DOHH2 (cell line): Measurements from ENCODE around the gene RAI1.

Experiments
- EZH2phosphoT487 ChIP-seq: fragments of 200-600 bp; sonication (generic); IDR thresholded peaks from 2 replicates; pipeline ENCODE4 v1.6.1; 2017; ENCODE audit warnings: borderline replicate concordance, mild to moderate bottlenecking, antibody characterized with exemption, low read length, moderate library complexity, mixed read lengths
- TF ChIP-seq, protein P1 (sequence below): fragments of 200-600 bp; sonication (generic); IDR thresholded peaks from one replicate; pipeline ENCODE4 v1.5.1; 2014; ENCODE audit warnings: antibody characterized with exemption, mild to moderate bottlenecking, low read depth, low read length; ENCODE audit not compliant: poor library complexity, severe bottlenecking

DNA sequence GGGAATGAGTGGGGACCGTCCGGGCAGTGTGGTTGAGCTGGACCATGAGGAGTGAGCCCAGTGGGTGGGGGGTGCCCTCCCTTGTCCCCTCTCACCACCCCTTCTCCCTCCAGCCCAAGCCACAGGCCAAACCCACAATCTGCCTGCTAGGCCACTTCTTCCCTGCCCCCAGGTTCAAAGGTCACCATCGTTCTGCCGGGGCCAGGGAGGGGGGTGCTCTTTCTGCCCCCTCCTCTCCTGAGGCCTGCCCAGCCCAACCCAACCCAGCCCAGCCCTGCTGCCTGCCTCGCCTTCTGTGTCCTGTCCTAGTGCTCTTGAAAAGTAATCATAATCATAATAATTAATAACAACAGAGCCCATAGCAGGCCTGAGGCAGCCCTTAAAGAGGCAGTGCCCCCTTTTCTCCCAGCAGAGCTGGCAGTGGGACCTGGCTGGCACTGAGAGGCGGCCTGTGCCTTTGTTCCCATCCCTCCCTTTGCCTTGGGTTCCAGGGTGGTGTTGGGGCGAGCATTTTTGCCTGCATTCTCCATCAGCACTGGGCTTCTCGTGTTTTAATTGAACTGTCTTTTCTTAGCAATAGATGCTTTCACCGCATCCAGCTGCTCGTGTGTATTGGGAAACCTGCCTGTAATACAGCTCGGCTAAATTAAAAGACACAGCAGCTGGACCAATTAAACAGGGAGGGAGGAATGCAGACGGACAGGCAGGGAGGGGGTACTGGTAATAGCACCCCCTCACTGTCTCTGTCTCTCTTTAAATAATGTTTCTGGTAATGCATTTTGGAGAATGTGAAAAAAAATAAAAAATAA lies 108.8 kb downstream of the RAI1 start:
- TF ChIP-seq, protein P1, sequence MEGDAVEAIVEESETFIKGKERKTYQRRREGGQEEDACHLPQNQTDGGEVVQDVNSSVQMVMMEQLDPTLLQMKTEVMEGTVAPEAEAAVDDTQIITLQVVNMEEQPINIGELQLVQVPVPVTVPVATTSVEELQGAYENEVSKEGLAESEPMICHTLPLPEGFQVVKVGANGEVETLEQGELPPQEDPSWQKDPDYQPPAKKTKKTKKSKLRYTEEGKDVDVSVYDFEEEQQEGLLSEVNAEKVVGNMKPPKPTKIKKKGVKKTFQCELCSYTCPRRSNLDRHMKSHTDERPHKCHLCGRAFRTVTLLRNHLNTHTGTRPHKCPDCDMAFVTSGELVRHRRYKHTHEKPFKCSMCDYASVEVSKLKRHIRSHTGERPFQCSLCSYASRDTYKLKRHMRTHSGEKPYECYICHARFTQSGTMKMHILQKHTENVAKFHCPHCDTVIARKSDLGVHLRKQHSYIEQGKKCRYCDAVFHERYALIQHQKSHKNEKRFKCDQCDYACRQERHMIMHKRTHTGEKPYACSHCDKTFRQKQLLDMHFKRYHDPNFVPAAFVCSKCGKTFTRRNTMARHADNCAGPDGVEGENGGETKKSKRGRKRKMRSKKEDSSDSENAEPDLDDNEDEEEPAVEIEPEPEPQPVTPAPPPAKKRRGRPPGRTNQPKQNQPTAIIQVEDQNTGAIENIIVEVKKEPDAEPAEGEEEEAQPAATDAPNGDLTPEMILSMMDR, result no peak
- no peak for TF ChIP-seq EZH2phosphoT487
